Rectal smooth muscle tissue (tissue), 1 donor: Measurements from ENCODE around the gene TSSK2.
"Not testable (repeated sequence)": the region's sequence is repeated elsewhere in the genome, so short reads cannot be mapped to it uniquely, and the experiment has no call there.

ENCODE experiments used
- H3K27ac ChIP-seq: one replicate; pipeline ENCODE4 v1.7.0; 2013; ENCODE audit warnings: low read depth, low read length, inconsistent platforms
- H3K27me3 ChIP-seq: one replicate; pipeline ENCODE4 v1.7.0; 2013; ENCODE audit warnings: low read length; ENCODE audit not compliant: control insufficient read depth, insufficient read depth
- H3K36me3 ChIP-seq: one replicate; pipeline ENCODE4 v1.7.0; 2013; ENCODE audit warnings: low read length; ENCODE audit not compliant: control insufficient read depth, insufficient read depth
- H3K4me1 ChIP-seq: one replicate; pipeline ENCODE4 v1.7.0; 2013; ENCODE audit warnings: low read length; ENCODE audit not compliant: control insufficient read depth, insufficient read depth
- H3K4me3 ChIP-seq: one replicate; pipeline ENCODE4 v1.7.0; 2013; ENCODE audit warnings: low read length
- H3K9ac ChIP-seq: one replicate; pipeline ENCODE4 v1.7.0; 2013; ENCODE audit warnings: low read length

Gene TSSK2

DNA sequence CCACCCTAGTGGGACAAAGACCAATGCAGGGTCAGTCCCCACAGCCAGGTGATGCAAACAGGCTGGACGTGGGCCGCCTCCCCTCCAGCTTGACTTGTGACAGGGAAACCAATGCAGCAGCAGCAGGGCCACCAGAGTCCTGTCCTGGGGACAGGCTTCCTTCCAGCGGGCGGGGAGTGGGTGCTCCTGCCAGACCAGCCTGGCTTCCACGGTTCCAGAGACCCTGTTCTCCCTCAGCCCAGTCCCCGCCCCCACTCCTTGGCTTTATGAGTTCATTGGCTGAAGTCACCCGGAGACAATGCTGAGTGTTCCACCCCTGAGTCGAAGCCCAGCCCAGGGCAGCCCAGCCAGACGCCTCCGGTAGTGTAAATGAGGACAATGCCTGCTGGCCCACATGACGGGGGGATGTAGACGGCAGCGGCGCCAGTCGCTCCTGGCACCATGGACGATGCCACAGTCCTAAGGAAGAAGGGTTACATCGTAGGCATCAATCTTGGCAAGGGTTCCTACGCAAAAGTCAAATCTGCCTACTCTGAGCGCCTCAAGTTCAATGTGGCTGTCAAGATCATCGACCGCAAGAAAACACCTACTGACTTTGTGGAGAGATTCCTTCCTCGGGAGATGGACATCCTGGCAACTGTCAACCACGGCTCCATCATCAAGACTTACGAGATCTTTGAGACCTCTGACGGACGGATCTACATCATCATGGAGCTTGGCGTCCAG is at the start of gene TSSK2:
TSS of gene TSSK2 (plus strand) at position 350 of the 726 bp plus-strand sequence. CDS start at position 442, 92 bp downstream.
- Histone ChIP-seq H3K27ac (no peak within 1 kb of the TSS), H3K36me3 (peaks cover 16% of the 10 kb centered on the region), H3K4me3 (no peak within 1 kb of the TSS), H3K9ac (no peak within 1 kb of the TSS), H3K4me1 (no peaks in the 10 kb centered on the region), H3K27me3 (no peaks in the 10 kb centered on the region)

- Histone ChIP-seq H3K36me3 (no peaks in the 10 kb centered on the region), H3K4me3 (no peak overlapping the region), H3K4me1 (no peaks in the 10 kb centered on the region), H3K27me3 (no peaks in the 10 kb centered on the region), H3K27ac (no peak overlapping the region), H3K9ac (no peak overlapping the region)
Observed at GRCh38 chr22:19081351-19081750, 49.8 kb upstream of the TSSK2 start.

- Histone ChIP-seq H3K36me3 (peaks cover 5% of the 10 kb centered on the region), H3K27me3 (no peaks in the 10 kb centered on the region), H3K4me1 (no peaks in the 10 kb centered on the region), H3K27ac (no peak overlapping the region), H3K9ac (no peak overlapping the region), H3K4me3 (no peak overlapping the region)
Observed at GRCh38 chr22:19082101-19082500, 49.0 kb upstream of the TSSK2 start.

DNA sequence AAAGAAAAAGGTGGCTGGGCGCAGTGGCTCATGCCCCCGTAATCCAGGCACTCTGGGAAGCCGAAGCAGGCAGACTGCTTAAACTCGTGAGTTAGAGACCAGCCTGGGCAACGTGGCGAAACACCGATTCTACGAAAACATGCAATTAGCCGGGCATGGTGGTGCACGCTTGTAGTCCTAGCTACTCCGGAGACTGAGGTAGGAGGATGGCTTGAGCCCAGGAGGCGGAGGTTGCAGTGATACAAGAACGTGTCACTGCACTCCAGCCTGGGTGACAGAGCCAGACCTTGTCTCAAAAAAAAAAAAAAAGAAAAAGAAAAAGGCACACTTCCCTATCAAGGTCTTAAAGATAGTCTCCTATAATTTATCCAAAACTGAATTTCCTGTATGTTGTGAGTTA is 48.3 kb upstream of the TSSK2 start:
- no peak overlapping the region for H3K9ac ChIP-seq
- H3K27ac ChIP-seq: no peak overlapping the region
- H3K36me3 ChIP-seq: peaks cover 5% of the 10 kb centered on the region
- H3K4me1 ChIP-seq: no peaks in the 10 kb centered on the region
- H3K27me3 ChIP-seq: no peaks in the 10 kb centered on the region
- no peak overlapping the region for H3K4me3 ChIP-seq

GRCh38 chr22:19084126-19084525 is 47.0 kb upstream of the TSSK2 start:
- peaks cover 11% of the 10 kb centered on the region for H3K36me3 ChIP-seq
- not testable (repeated sequence) for H3K4me1 ChIP-seq, H3K27ac ChIP-seq

GRCh38 chr22:19084586-19084985 is 46.5 kb upstream of the TSSK2 start:
- H3K4me1 ChIP-seq, H3K27me3 ChIP-seq, H3K9ac ChIP-seq, H3K27ac ChIP-seq, H3K4me3 ChIP-seq: not testable (repeated sequence)
- peaks cover 11% of the 10 kb centered on the region for H3K36me3 ChIP-seq

More at GRCh38 chr22:19084126-19084525, 47.0 kb upstream of the TSSK2 start:
- H3K9ac ChIP-seq, H3K27me3 ChIP-seq, H3K4me3 ChIP-seq: not testable (repeated sequence)

DNA sequence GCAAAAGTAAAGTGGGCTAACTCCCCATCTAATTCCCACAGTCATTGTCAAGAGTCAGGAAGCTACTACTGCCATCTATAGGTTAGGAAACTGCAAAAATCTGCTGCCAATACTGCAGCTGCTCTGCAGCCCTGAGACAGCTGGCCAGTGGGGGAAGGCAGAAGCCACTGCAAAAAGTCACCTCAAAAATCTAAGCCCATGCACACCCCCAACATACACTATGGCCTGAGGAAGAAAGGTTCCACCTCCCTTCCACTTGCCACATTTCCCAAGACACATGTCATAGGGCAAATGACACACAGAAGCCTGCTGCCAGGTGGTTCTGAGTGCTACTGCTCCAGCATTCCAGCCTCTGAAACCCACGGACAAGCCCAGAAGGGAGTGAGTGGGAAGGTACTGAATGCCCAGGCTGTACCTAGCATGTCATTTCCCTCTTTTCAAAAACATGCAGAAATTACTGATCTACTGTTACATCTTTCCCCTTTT is 45.8 kb upstream of the TSSK2 start:
- no peak overlapping the region for H3K9ac ChIP-seq
- no peak overlapping the region for H3K4me3 ChIP-seq
- peaks cover 11% of the 10 kb centered on the region for H3K36me3 ChIP-seq
- no peaks in the 10 kb centered on the region for H3K4me1 ChIP-seq
- H3K27ac ChIP-seq: no peak overlapping the region
- H3K27me3 ChIP-seq: no peaks in the 10 kb centered on the region

DNA sequence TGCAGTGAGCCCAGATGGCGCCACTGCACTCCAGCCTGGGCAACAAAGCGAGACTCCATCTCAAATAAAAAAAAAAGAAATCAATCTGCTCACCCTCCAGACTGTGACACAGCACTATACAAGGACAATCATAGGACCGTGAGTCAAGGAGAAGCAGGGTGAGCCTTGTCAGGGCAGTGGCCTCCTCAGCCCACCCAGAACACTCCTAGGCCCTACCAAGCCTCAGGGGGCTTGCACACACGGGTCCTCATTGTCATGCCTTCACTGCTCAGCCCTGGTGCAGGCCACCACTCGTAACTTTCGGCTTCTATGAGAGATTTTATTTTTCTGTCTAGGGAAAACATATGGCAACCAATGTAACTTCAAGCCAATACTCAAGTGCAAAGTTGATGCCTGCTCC is 44.7 kb upstream of the TSSK2 start:
- Histone ChIP-seq H3K9ac (no peak overlapping the region), H3K36me3 (peaks cover 11% of the 10 kb centered on the region), H3K27ac (no peak overlapping the region), H3K4me1 (no peaks in the 10 kb centered on the region), H3K27me3 (no peaks in the 10 kb centered on the region), H3K4me3 (no peak overlapping the region)

DNA sequence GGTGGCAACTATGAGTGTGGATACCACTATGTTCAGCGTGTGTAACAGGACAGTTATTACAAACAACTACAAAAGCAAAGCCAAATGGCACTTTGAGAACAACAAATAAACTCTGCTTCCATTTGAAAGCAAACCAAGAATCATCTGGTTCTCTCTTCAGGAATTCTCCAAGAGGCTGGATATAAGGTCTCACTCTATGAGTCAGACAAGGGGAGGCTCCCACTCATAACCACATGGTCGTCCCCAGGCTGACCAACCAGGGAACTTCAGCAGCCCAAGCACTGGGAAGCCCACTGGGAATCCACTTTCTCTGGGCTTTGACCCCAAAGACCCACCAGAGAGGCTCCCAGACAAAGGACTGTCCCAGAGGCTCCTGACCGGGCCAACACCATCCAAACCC is 44.2 kb upstream of the TSSK2 start:
- Histone ChIP-seq H3K4me1 (no peaks in the 10 kb centered on the region), H3K27ac (no peak overlapping the region), H3K27me3 (no peaks in the 10 kb centered on the region), H3K36me3 (peaks cover 11% of the 10 kb centered on the region), H3K9ac (no peak overlapping the region), H3K4me3 (no peak overlapping the region)

DNA sequence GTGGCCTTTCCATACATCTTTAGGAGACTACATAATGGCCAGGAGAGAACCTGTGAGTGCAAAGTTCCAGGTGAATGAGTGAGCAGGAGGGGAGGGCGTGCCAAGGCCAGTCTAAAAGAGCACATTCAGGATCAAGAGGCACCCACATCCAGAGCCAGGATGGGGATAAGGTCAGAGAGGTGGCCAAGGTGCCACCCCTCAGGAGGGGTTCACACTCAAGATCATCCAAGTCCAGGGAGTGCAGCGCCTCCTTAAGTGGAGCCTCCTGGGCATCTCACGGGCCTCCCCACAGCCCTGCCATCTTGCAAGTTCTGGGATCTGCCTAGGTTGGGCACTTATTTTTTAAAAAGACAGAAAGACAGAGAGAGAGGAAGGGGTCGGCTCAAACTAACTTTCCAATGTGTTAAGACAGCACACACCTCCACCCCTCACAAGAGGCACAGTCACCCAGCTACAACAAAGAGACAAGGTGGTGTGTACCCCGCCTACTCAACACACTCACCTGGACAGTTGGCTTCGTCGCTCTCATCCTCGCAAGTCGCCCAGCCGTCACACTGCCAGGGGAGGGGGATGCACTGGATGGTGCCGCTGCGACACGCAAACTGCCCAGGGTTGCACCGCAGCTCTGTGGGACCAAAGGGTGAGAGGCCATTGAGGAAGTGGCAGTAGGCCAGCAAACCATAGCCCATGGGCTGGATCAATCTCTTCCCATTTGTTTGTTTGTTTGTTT is 42.1 kb upstream of the TSSK2 start:
- H3K36me3 ChIP-seq: peaks cover 11% of the 10 kb centered on the region
- no peak overlapping the region for H3K4me3 ChIP-seq
- no peaks in the 10 kb centered on the region for H3K4me1 ChIP-seq
- H3K27ac ChIP-seq: no peak overlapping the region
- H3K27me3 ChIP-seq: no peaks in the 10 kb centered on the region
- no peak overlapping the region for H3K9ac ChIP-seq

GRCh38 chr22:19090183-19090582 is 40.9 kb upstream of the TSSK2 start:
- H3K27ac ChIP-seq: no peak overlapping the region
- peaks cover 11% of the 10 kb centered on the region for H3K36me3 ChIP-seq
- H3K27me3 ChIP-seq: no peaks in the 10 kb centered on the region
- no peaks in the 10 kb centered on the region for H3K4me1 ChIP-seq
- no peak overlapping the region for H3K9ac ChIP-seq
- H3K4me3 ChIP-seq: no peak overlapping the region

GRCh38 chr22:19090586-19091127 is 40.5 kb upstream of the TSSK2 start:
- Histone ChIP-seq H3K4me1 (no peaks in the 10 kb centered on the region), H3K4me3 (no peak overlapping the region), H3K27ac (no peak overlapping the region), H3K9ac (no peak overlapping the region), H3K27me3 (no peaks in the 10 kb centered on the region), H3K36me3 (peaks cover 11% of the 10 kb centered on the region)
